K562 (cell line): Measurements from ENCODE around the gene OR14A16. TPM values are rescaled to one million over a fixed set of nuclear protein-coding genes. Genes with fewer than 3 reads are reported as not detected.

Experiments
- E2F8 ChIP-seq: fragments of 450-650 bp; IDR thresholded peaks from 2 replicates; pipeline ENCODE4 v1.7.1; 2018; ENCODE audit warnings: mild to moderate bottlenecking, low read depth; ENCODE audit not compliant: partially characterized antibody
- MTA2 ChIP-seq: fragments of 450-650 bp; IDR thresholded peaks from 2 replicates; pipeline ENCODE4 v1.6.1; 2016; ENCODE audit warnings: low read depth
- MTA3 ChIP-seq: fragments of 450-650 bp; formaldehyde crosslinking; IDR thresholded peaks from 2 replicates; pipeline ENCODE4 v1.6.1; 2017; ENCODE audit warnings: mild to moderate bottlenecking, borderline replicate concordance
- NCOA4 ChIP-seq: fragments of 450-650 bp; IDR thresholded peaks from 2 replicates; pipeline ENCODE4 v1.6.1; 2018; ENCODE audit warnings: mild to moderate bottlenecking; ENCODE audit not compliant: partially characterized antibody
- NFXL1 ChIP-seq: fragments of 450-650 bp; formaldehyde crosslinking; IDR thresholded peaks from 2 replicates; pipeline ENCODE4 v1.4.0; 2021; ENCODE audit warnings: mild to moderate bottlenecking
- NUFIP1 ChIP-seq: fragments of 450-650 bp; IDR thresholded peaks from 2 replicates; pipeline ENCODE4 v1.6.1; 2018; ENCODE audit not compliant: partially characterized antibody
- PRPF4 ChIP-seq: fragments of 200-400 bp; formaldehyde crosslinking; IDR thresholded peaks from one replicate; pipeline ENCODE4 v1.6.1; 2017; ENCODE audit warnings: low read length, low read depth, mild to moderate bottlenecking; ENCODE audit not compliant: insufficient read depth, poor library complexity, severe bottlenecking
- RBFOX2 ChIP-seq: fragments of 200-400 bp; formaldehyde crosslinking; IDR thresholded peaks from 2 replicates; pipeline ENCODE4 v1.6.1; 2017; ENCODE audit warnings: low read depth, mild to moderate bottlenecking, low read length, moderate library complexity
- SMARCE1 ChIP-seq: fragments of 450-650 bp; IDR thresholded peaks from 2 replicates; pipeline ENCODE4 v1.7.1; 2016; ENCODE audit warnings: mild to moderate bottlenecking
- TARDBP ChIP-seq: fragments of 450-650 bp; IDR thresholded peaks from 2 replicates; pipeline ENCODE4 v1.6.1; 2016
- ZBTB11 ChIP-seq, 3 experiments: fragments of 200-800 bp in 1 of 3; fragments of 250-450 bp in 1 of 3; fragments of 450-650 bp in 1 of 3; sonication (Bioruptor Pico) in 1 of 3; sonication (Bioruptor generic) in 1 of 3; formaldehyde crosslinking in 1 of 3; IDR thresholded peaks; 2 replicates each; pipeline versions ENCODE4 v1.6.1 to v1.8.0; 2016 to 2022; ENCODE audit warnings: mild to moderate bottlenecking in 2 of 3, missing genetic modification characterization in 2 of 3, missing compliant biosample characterization in 1 of 3, moderate library complexity in 1 of 3
- ZBTB43 ChIP-seq: sonication (generic); formaldehyde crosslinking; IDR thresholded peaks from 2 replicates; pipeline ENCODE4 v1.8.0; 2023; ENCODE audit warnings: mild to moderate bottlenecking, missing genetic modification reagents
- ZFX ChIP-seq: sonication (generic); formaldehyde crosslinking; IDR thresholded peaks from 2 replicates; pipeline ENCODE4 v1.8.0; 2022; ENCODE audit warnings: mild to moderate bottlenecking, missing genetic modification reagents, moderate library complexity
- ZNF274 ChIP-seq: IDR thresholded peaks from 2 replicates; pipeline ENCODE4 v1.6.1; 2011; ENCODE audit warnings: low read depth, mild to moderate bottlenecking, low read length, moderate library complexity, borderline replicate concordance
- ZNF3 ChIP-seq: fragments of 250-450 bp; sonication (Bioruptor Pico); IDR thresholded peaks from 2 replicates; pipeline ENCODE4 v1.5.0; 2021; ENCODE audit warnings: mild to moderate bottlenecking, moderate library complexity
- ZNF408 ChIP-seq: fragments of 250-450 bp; sonication (Bioruptor Pico); IDR thresholded peaks from 2 replicates; pipeline ENCODE4 v1.4.0; 2020; ENCODE audit warnings: low read depth, mild to moderate bottlenecking, moderate library complexity
- ZNF740 ChIP-seq, 3 experiments: fragments of 200-800 bp in 1 of 3; sonication (Bioruptor generic) in 1 of 3; sonication (generic) in 1 of 3; formaldehyde crosslinking in 1 of 3; IDR thresholded peaks; 2 replicates each; pipeline versions ENCODE4 v1.6.1 to v1.8.0; 2016 to 2022; ENCODE audit warnings: mild to moderate bottlenecking in 2 of 3, missing compliant biosample characterization in 2 of 3, missing genetic modification characterization in 2 of 3, missing genetic modification reagents in 1 of 3
- polyA plus RNA-seq, 8 experiments: library from polyadenylated mRNA; depleted of rRNA in 4 of 8; stranded (reverse) in 5 of 8; unstranded in 3 of 8; fragments of >200 nt; fragmentation: Nextera tagmentation in 2 of 8; fragmentation: Illumina TruSeq in 1 of 8; extraction: Ambion mirVana in 2 of 8; extraction: Trizol in 1 of 8; gene quantifications; 2 replicates each; pipeline versions ENCODE4 v1.2.1 to v1.2.3, GENCODE V29; 2011 to 2014; ENCODE audit warnings: inconsistent platforms in 1 of 8, missing spikeins in 1 of 8
- total RNA-seq, 7 experiments: library from RNA; depleted of rRNA in 6 of 7; stranded (reverse); fragments of >200 nt in 6 of 7; fragmentation: Illumina TruSeq in 2 of 7; extraction: Trizol in 2 of 7; gene quantifications; 2 replicates each; pipeline versions ENCODE4 v1.2.1 to v1.2.3, GENCODE V29; 2011 to 2021; ENCODE audit warnings: low replicate concordance in 1 of 7

OR14A16 gene
- total and polyA plus RNA-seq, 9 of the 15 experiments (the other 6 are each of a cell fraction or from before 2014, with no cell fraction given), result not detected

GRCh38 chr1:247857069-247857984 lies 33.4 kb upstream of the OR14A16 start, which contains the start of gene TRIM58 (continued):
- TF ChIP-seq ZBTB11 (CRISPR knock-in tag; IDR thresholded peaks at IDR 0.05) (peak in 1 of 3 experiments; percentile 82; a peak in 2 of 6 replicates), E2F8 (no peak), ZNF3 (CRISPR knock-in tag) (no peak), PRPF4 (peak; percentile 15), ZFX (CRISPR knock-in tag) (peak; percentile 93), MTA2 (no peak), NFXL1 (CRISPR knock-in tag) (no peak), RBFOX2 (peak; percentile 92), ZNF274 (no peak), MTA3 (peak; percentile 89; the same call in 1 of the 2 replicates), TARDBP (no peak), ZNF740 (CRISPR knock-in tag; IDR thresholded peaks at IDR 0.05) (peak; percentile 79; the same call in 1 of the 2 replicates), ZNF740 (tag; IDR thresholded peaks at IDR 0.05) (peak in 1 of 2 experiments; percentile 71; a peak in 1 of 4 replicates), SMARCE1 (no peak), ZBTB43 (CRISPR knock-in tag) (no peak), NCOA4 (no peak), NUFIP1 (no peak), ZNF408 (CRISPR knock-in tag) (no peak)
